Heart left ventricle (tissue), 16 donors: Measurements from ENCODE around the gene AQP2. TPM values are rescaled to one million over a fixed set of nuclear protein-coding genes. Genes with fewer than 3 reads are reported as not detected.

ENCODE experiments used
- ATAC-seq, 4 donors: fragments of 200-7000 bp; cut with Tn5 transposase; one replicate each; pipeline ENCODE4 v1.9.1; 2020 to 2022; ENCODE audit warnings: moderate library complexity in 4 of 4, mild to moderate bottlenecking in 3 of 4, moderate number of reproducible peaks in 1 of 4
- DNase-seq, 5 donors: peaks; one replicate each; pipeline ENCODE4 v3.0.0-alpha.2; 2020
- H3K27ac ChIP-seq, 12 donors: fragments of 200-600 bp; sonication (generic) in 4 of 12; one replicate each; pipeline versions ENCODE4 v1.5.0 to v1.8.0; 2016 to 2022; ENCODE audit warnings: mild to moderate bottlenecking in 2 of 12
- H3K27me3 ChIP-seq, 9 donors: fragments of 200-600 bp; sonication (generic) in 2 of 9; one replicate each; pipeline versions ENCODE4 v1.5.1 to v1.8.0; 2016 to 2022; ENCODE audit warnings: mild to moderate bottlenecking in 3 of 9
- H3K36me3 ChIP-seq, 9 donors: fragments of 200-600 bp; sonication (generic) in 2 of 9; one replicate each; pipeline versions ENCODE4 v1.5.0 to v1.8.0; 2018 to 2022; ENCODE audit warnings: mild to moderate bottlenecking in 2 of 9
- H3K4me1 ChIP-seq, 12 donors: fragments of 200-600 bp; sonication (generic) in 4 of 12; one replicate each; pipeline versions ENCODE4 v1.5.0 to v1.8.0; 2016 to 2022; ENCODE audit warnings: mild to moderate bottlenecking in 3 of 12
- H3K4me3 ChIP-seq, 12 donors: fragments of 200-600 bp; sonication (generic) in 4 of 12; one replicate each; pipeline versions ENCODE4 v1.5.0 to v1.8.0; 2017 to 2022; ENCODE audit warnings: mild to moderate bottlenecking in 9 of 12, moderate library complexity in 4 of 12
- H3K9me3 ChIP-seq, 12 donors: fragments of 200-600 bp; sonication (generic) in 4 of 12; one replicate each; pipeline versions ENCODE4 v1.5.0 to v1.8.0; 2016 to 2022; ENCODE audit warnings: mild to moderate bottlenecking in 1 of 12
- POLR2A ChIP-seq, 2 donors: fragments of 450-650 bp; IDR thresholded peaks; one replicate each; pipeline ENCODE4 v1.6.1; 2017; ENCODE audit warnings: antibody characterized with exemption in 2 of 2, mild to moderate bottlenecking in 2 of 2, moderate library complexity in 2 of 2
- WGBS, 4 donors: extraction: QIAGEN DNeasy Blood & Tissue Kit in 2 of 4; methylation state at CpG; one replicate each; pipeline versions ENCODE4 v1.1.5 to v1.1.7; 2013 to 2018; 5-methylcytosine and 5-hydroxymethylcytosine counted together
- intact Hi-C, 10 donors: fragments of 100-400 bp; cut with DNase I; formaldehyde crosslinking; loops; one replicate each; pipeline versions ENCODE4 v1.11.1 to v1.14.2; 2022
- long read RNA-seq, 3 donors: library from polyadenylated mRNA; unstranded; transcript quantifications; one replicate each; pipeline ENCODE4 v2.0.0, GENCODE V29; 2020 to 2021
- polyA plus RNA-seq, 2 donors: library from polyadenylated mRNA; stranded (reverse); fragments of 200-250 nt; gene quantifications; one replicate each; pipeline ENCODE4 v1.2.3, GENCODE V29; 2013
- total RNA-seq, 9 donors: library from RNA; depleted of rRNA in 2 of 9; stranded (reverse); fragments of >200 nt in 2 of 9; fragmentation: NEBNext Ultra II Directional in 3 of 9; extraction: Animal tissue kit (Norgen Biotek cat#: 25700) in 3 of 9; gene quantifications; one replicate each; pipeline versions ENCODE4 v1.1.0 to v1.2.4, GENCODE V29; 2016 to 2023
- TF ChIP-seq, protein P1 (sequence below), 12 donors: fragments of 200-600 bp; sonication (generic) in 4 of 12; IDR thresholded peaks; one replicate each; pipeline versions ENCODE4 v1.5.0 to v1.8.0; 2018 to 2022; ENCODE audit warnings: antibody characterized with exemption in 12 of 12, mild to moderate bottlenecking in 5 of 12
- donor health status: ischemic (EF 13 %, LVEDD 7.1; RV severe dilation, severe dysfunction).
- donor health status: healthy with polysubstance abuse.
- donor health status: DM: no; HTN: yes; CAD: no.
- donor health status: DM: no; HTN: no; CAD: no.
- donor health status: ischemic (EF 25% LVEDD 6.9; RV normal size, moderate dysfunction).
- donor health status: ischemic (EF 25% LVEDD 5.7; RV mildly dilated, moderate dysfunction).
- donor health status: healthy.
- donor health status: DM: yes; HTN: yes; CAD: no.
- donor health status: ischemic (EF 35%, LVEDD 5.7; RV mildly dilated, moderate dysfunction).
- donor health status: nonischemic (EF 11% LVEDD 7.7; RV severe dilation, severe dysfunction).
- donor health status: DM: yes; HTN: yes; CAD: no.
- donor health status: PGD.
- donor health status: ischemic (EF 29% LVEDD 5.4; RV normal size, mild dysfunction).
- donor health status: nonischemic (EF 23%, LVEDD 6.1; RV moderate dilation, normal function).

Gene AQP2, protein sequence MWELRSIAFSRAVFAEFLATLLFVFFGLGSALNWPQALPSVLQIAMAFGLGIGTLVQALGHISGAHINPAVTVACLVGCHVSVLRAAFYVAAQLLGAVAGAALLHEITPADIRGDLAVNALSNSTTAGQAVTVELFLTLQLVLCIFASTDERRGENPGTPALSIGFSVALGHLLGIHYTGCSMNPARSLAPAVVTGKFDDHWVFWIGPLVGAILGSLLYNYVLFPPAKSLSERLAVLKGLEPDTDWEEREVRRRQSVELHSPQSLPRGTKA
- total RNA-seq = not detected
- not detected for polyA plus RNA-seq
- long read RNA-seq, donor 1 = 0 reads
- long read RNA-seq, donor 2 = 0 reads
- long read RNA-seq, donor 3 = 0 reads

DNA sequence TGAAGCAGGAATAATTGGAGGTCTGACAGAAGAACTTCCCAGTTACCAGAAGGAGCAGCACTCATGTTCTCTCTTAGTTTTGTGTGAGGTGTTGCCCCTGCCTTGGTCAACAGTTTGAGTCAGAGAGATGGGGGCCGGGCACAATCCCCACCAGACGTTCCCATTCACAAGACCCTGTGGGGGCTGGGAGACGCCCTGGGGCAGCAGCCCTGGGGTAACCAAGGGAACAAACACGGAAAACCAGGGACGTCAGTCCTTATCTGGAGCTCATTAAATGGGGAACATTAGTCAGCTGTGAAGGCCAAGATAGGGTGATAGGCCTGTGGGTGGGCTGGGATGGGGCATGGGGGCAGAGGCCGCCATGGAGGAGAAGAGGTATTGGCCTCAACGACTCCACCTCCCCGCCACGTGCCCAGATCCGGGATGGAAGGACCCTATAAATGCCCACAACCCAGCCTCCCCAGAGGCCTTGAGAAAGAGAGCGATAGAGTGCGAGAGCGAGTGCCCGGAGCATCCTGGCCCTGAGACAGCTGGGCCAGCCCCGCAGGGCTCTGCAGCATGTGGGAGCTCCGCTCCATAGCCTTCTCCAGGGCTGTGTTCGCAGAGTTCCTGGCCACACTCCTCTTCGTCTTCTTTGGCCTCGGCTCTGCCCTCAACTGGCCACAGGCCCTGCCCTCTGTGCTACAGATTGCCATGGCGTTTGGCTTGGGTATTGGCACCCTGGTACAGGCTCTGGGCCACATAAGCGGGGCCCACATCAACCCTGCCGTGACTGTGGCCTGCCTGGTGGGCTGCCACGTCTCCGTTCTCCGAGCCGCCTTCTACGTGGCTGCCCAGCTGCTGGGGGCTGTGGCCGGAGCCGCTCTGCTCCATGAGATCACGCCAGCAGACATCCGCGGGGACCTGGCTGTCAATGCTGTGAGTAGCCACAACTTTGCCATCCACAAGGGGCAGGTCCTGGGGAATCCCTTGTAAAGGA lies at the start of gene AQP2:
TSS of gene AQP2 (plus strand) at position 465 of the 979 bp plus-strand sequence. CDS start at position 559, 94 bp downstream.
- ATAC-seq (no peak), DNase-seq (no peak)
- H3K27me3 ChIP-seq = peaks cover 0 to 28% (median 9%) of the 10 kb centered on the region in 9 donors
- TF ChIP-seq, protein P1, sequence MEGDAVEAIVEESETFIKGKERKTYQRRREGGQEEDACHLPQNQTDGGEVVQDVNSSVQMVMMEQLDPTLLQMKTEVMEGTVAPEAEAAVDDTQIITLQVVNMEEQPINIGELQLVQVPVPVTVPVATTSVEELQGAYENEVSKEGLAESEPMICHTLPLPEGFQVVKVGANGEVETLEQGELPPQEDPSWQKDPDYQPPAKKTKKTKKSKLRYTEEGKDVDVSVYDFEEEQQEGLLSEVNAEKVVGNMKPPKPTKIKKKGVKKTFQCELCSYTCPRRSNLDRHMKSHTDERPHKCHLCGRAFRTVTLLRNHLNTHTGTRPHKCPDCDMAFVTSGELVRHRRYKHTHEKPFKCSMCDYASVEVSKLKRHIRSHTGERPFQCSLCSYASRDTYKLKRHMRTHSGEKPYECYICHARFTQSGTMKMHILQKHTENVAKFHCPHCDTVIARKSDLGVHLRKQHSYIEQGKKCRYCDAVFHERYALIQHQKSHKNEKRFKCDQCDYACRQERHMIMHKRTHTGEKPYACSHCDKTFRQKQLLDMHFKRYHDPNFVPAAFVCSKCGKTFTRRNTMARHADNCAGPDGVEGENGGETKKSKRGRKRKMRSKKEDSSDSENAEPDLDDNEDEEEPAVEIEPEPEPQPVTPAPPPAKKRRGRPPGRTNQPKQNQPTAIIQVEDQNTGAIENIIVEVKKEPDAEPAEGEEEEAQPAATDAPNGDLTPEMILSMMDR (IDR thresholded peaks at IDR 0.05) = no peak
- no peak for TF ChIP-seq POLR2A (IDR thresholded peaks at IDR 0.05)
- intact Hi-C loops = loop anchor here in 2 of 10 donors (5.0 to 10.0 kb wide), 2 partner anchors 156 to 173 kb away; no protein-coding TSS in a partner anchor
- 89 to 92% (median 90%) methylated on average over 27 to 32 of the region's 32 CpGs for whole genome bisulfite sequencing, 4 donors
- H3K4me3 ChIP-seq = no peak within 1 kb of the TSS
- H3K27ac ChIP-seq = no peak within 1 kb of the TSS
- H3K36me3 ChIP-seq = no peaks in the 10 kb centered on the region
- no peaks in the 10 kb centered on the region for H3K9me3 ChIP-seq
- H3K4me1 ChIP-seq = peaks cover 0 to 21% (median 2%) of the 10 kb centered on the region in 12 donors

DNA sequence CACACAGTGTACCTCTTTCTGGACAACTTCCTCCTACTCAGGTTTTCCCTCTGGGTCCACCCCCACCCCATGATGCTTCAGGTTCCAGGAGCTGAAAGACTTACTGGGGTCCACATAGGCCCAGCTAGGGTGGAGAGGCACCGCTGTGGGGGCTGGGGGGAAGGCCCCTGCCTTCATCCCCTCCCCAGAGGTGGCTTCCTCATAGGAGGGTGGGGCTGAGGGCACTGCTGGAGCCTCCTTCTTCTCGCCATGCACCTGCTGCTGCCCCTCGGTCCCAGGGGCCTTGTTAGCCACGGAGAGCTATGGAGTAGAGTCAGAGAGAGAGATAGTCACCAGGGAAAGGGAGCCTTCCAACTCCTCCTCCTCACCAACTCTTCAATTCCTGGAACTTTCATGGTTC lies 49.5 kb upstream of the AQP2 start:
- H3K4me1 ChIP-seq = peaks cover 0 to 14% (median 2%) of the 10 kb centered on the region in 12 donors
- 65 to 84% (median 80%) methylated on average over 3 to 4 of the region's 4 CpGs for WGBS, 4 donors
- H3K9me3 ChIP-seq = no peaks in the 10 kb centered on the region
- peaks cover 0 to 26% (median 13%) of the 10 kb centered on the region in 9 donors for H3K27me3 ChIP-seq
- DNase-seq (no peak), ATAC-seq (no peak)
- no peak overlapping the region for H3K27ac ChIP-seq
- TF ChIP-seq, protein P1 (IDR thresholded peaks at IDR 0.05) = no peak
- no peak for TF ChIP-seq POLR2A (IDR thresholded peaks at IDR 0.05)
- no peak overlapping the region for H3K4me3 ChIP-seq
- intact Hi-C loops = no loop called here
- no peaks in the 10 kb centered on the region for H3K36me3 ChIP-seq

DNA sequence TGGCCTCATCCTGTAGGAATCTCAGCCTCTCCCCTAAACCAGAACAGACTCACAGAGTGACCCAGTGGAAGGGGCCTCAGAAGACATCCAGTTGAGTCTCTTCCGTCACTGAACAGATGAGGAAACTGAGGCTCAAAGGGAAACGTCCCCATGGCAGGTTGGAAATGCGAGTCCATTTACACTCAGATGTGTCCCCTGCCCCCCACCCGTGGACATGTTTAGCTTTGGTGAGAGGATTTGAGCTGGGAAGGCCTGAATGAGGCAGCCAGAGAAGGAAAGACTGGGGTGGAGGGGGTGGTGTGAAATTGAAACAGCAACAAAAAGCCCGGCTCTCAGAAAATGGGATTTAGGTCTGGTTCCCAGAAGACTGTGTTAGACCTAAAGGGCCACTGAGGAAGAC lies 48.6 kb upstream of the AQP2 start:
- Histone ChIP-seq H3K9me3 (no peaks in the 10 kb centered on the region), H3K27me3 (peaks cover 0 to 26% (median 13%) of the 10 kb centered on the region in 9 donors), H3K27ac (no peak overlapping the region), H3K36me3 (no peaks in the 10 kb centered on the region), H3K4me1 (peaks cover 0 to 14% (median 2%) of the 10 kb centered on the region in 12 donors), H3K4me3 (no peak overlapping the region)
- ATAC-seq (no peak), DNase-seq (peak in 1 of 5 donors; percentile 14)
- 84 to 93% (median 92%) methylated on average over 5 of the region's 5 CpGs for WGBS, 4 donors
- TF ChIP-seq, protein P1 (IDR thresholded peaks at IDR 0.05) = no peak
- no peak for TF ChIP-seq POLR2A (IDR thresholded peaks at IDR 0.05)
- intact Hi-C loops = no loop called here
